LNCAP (cell line): ENCODE measurements around the gene OLFML3.

ENCODE experiments used
- CTCF ChIP-seq: fragments of 450-650 bp; IDR thresholded peaks from 2 replicates; pipeline ENCODE4 v1.5.1; 2017; ENCODE audit warnings: mild to moderate bottlenecking

Gene OLFML3

DNA sequence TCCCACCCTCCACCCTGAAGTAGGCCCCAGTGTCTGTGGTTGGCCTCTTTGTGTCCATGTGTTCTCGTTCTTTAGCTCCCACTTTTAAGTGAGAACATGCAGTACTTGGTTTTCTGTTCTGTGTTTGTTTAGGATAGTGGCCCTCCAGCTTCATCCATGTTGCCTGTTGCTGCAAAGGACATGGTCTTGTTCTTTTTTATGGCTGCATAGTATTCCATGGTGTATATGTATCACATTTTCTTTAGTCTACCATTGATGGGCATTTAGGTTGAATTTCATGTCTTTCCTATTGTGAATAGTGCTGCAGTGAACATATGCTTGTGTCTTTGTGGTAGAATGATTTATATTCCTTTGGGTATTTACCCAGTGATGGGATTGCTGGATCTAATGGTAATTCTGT is 44.1 kb upstream of the OLFML3 start:
- no peak for TF ChIP-seq CTCF

DNA sequence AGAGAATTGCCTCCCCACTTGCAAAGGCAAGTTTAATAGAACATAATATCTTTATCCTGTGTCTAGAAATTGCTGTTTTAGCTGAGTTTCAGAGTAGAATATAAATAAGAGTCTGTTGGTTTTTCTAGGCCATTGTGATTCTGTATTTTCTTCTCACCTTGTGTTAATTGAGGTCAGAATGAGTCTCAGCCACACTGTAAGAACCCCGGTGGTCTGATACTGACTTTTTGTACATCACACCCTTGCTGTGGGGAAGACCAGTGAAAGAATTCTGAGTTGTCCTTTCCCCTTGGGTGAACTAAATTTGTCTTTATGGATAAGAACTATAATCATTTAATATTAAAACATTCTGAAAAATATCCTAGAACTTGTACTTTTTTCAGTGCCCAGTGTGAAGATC is 43.3 kb upstream of the OLFML3 start:
- no peak for TF ChIP-seq CTCF

DNA sequence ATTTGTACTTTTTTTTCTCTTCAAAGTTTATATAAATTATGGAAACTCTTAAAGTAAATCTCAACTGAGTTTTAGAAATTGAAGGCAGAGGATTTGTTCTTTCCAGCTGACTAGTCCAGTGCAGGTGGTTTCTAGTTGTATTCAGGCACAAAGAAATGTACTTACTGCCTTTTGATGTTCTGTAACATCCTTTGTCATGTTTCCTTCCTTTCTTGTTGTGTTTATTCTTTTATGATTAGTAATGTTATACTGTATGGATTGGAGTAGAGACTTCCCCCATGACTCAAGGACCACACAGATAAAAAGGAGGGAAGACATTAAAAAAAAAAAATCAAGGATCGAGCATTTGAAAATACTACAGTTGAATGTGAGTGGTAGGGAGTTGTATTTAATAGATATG is 42.1 kb upstream of the OLFML3 start:
- TF ChIP-seq CTCF = no peak

DNA sequence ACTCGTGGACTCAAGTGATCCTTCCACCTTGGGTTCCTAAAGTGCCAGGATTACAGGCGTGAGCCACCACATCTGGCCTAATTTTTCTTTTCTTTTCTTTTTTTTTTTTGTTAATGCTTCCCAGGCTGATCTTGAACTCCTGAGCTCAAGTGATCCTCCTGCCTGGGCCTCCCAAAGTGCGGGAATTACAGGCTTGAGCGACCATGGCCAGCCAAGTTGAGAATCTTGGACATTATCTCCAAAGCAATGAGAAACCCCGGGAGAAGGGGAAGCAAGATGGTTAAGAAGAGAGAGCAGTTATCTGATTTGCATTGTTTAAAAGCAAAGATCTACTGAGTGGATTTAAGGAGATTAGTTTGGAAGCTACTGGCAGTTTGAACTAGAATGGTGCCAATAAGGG is 41.1 kb upstream of the OLFML3 start:
- TF ChIP-seq CTCF = no peak

- no peak for TF ChIP-seq CTCF
These were observed 38.7 kb upstream of the OLFML3 start for GRCh38 chr1:113940365-113941244.

- TF ChIP-seq CTCF = no peak
These were observed 38.1 kb upstream of the OLFML3 start for GRCh38 chr1:113941245-113941559.

DNA sequence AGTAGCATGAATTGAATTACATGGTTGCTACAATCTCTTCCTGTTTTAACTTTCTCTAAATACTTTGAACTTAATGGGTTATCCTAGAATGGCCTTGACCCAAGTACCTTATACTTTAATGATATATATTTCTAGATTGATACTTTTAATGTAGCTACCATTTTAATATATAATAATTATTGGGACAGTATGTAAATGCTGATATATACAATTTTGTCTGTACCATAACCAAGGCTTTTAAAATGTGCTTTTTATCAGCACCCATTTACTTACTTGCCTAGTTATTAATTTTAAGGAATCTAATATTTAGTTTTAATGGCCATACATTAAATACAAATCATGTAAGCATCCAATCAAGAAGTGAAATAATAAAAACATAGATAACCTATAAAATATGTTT is 36.7 kb upstream of the OLFML3 start:
- no peak for TF ChIP-seq CTCF
